HK-2 (cell line): Measurements from ENCODE around the gene GARIN5B.

Experiments used
- DNase-seq: peaks from one replicate; pipeline ENCODE4 v3.0.0-alpha.2; 2018; ENCODE audit not compliant: unreplicated experiment

GARIN5B gene

GRCh38 chr19:55370305-55370988, 7.4 kb upstream of the GARIN5B start, which contains the start of gene IL11:
IL11 (minus strand) TSS chr19:55370463; CDS start chr19:55370310, 153 bp downstream.
- DNase-seq = peak; percentile 84

DNA sequence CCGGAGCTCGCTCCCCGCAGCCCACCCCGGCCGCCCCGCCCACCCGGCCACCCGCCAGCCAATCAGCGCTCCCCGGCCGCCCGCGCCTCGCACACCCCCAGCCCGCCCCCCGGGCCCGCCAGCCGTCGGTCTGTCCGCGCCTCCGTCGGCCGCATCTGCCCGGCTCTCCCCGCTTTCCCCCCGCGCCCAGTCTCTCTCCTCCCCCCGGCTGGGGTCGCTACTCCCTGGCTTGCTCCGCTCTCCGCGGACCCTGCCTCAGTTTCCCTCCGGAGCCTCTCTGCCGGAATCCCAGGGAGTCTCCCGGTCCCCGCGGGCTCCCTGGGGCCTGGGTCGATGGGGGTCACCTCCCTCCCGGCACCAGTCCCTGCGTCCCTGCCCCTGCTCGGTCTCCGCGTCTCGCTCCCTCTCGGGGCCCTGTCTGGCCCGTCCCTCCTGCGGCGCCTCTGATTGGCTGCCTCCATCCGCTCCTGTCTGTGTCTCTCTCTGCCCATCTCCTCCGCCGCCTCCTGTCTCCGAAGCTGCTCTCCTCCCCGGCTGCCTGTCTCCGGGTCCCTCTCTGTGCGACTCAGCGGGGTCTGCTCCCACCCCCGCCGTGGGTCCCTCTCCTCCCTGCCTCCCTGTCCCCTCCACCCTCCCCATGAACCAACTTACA, 6.7 kb upstream of the GARIN5B start:
- DNase-seq = peak; percentile 83

GRCh38 chr19:55368701-55369563, 5.9 kb upstream of the GARIN5B start:
- peak; percentile 59 for DNase-seq

DNA sequence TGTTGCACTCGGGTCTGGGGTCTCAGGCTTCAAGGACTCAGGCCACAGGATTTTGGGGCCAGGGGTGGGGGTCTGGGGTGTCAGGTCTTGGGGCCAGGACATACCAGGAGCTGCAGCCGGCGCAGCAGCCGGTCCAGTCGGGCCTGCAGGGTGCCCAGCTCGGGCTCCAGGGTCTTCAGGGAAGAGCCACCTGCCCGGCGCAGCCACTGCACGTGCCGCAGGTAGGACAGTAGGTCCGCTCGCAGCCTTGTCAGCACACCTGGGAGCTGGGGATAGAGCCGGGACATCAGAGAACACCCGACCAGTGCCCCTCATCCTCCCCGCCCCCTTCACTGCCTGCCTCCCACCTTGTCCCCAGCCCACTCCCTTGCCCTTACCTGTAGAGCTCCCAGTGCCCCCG, 5.0 kb upstream of the GARIN5B start:
- DNase-seq = no peak

DNA sequence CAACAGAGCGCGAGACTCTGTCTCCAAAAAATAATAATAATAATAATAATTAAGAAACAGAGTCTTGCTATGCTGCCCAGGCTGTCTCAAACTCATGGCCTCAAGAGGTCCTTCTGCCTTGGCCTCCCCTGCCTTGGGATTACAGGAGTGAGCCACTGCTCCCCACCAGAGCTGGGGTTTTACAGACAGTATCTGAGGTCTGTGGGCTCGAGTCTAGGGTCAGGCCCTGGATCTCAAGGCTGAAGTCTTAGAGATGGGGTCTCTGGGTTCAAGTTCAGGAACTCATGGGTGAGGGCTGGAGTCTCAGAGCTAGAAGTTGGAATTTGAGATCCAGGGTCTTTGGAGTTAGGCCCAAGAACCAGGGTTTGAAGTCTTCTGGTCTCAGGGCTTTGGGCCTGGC, 3.7 kb upstream of the GARIN5B start:
- DNase-seq = no peak

DNA sequence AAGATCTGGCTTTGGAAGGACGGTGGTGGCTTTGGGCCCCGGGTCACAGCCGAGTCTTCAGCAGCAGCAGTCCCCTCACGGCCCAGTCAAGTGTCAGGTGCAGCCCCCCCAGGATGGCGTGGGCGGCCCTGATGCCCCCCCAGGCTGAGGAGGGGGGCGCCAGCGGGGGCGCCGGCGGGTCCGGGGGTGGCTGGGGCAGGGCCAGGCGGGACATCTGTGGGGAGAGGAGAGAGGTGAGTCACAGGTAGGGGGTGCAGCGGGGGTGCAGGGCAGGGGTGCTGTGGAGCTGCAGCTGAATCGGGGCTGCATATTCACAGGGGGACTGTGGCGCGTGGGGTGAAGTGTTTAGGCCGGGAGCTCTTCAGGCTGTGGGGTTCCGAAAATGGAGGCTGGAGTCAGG, 2.9 kb upstream of the GARIN5B start:
- DNase-seq = no peak

GRCh38 chr19:55365245-55365644, 2.2 kb upstream of the GARIN5B start:
- DNase-seq = no peak

DNA sequence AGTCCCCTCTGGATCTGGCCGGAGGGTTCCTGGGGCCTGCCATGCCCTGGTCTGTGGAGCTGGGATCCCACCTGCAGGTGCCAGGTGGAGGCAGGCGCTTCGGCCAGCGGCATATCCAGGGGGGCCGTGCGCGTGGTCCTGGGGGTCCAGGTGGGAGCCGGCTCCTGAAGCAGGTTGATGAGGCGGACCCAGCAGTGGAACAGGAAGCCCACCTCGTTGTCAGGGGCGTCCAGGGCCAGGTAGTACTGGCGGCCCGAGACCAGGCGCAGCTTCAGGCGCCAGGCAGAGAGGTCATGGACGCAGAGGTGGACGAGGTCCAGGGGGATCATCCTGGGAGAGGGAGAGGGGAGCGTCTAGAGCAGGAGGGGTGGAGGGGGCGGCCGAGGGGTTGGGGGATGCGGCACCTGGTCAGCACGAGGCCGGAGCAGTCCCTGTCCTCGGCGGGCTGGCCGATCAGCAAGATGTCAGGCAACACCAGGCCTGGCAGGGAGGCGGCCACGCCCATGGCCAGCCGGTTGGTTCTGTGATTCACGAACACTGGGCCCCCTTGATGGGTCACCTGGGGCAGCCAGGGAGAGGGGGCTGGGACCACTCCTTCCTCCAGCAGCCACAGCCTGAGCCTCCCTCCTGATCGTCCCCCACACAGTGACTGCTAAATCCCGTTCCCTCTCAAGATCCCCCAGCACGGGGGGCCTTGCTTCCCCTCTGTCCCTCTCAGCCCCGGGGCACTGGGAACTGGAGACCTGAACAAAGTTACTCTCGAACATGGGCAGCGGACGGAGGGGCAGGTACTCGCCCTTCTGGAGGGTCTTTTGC, 678 bp downstream of the GARIN5B start:
- no peak for DNase-seq

GRCh38 chr19:55360902-55361301, 2.2 kb downstream of the GARIN5B start:
- DNase-seq = no peak

DNA sequence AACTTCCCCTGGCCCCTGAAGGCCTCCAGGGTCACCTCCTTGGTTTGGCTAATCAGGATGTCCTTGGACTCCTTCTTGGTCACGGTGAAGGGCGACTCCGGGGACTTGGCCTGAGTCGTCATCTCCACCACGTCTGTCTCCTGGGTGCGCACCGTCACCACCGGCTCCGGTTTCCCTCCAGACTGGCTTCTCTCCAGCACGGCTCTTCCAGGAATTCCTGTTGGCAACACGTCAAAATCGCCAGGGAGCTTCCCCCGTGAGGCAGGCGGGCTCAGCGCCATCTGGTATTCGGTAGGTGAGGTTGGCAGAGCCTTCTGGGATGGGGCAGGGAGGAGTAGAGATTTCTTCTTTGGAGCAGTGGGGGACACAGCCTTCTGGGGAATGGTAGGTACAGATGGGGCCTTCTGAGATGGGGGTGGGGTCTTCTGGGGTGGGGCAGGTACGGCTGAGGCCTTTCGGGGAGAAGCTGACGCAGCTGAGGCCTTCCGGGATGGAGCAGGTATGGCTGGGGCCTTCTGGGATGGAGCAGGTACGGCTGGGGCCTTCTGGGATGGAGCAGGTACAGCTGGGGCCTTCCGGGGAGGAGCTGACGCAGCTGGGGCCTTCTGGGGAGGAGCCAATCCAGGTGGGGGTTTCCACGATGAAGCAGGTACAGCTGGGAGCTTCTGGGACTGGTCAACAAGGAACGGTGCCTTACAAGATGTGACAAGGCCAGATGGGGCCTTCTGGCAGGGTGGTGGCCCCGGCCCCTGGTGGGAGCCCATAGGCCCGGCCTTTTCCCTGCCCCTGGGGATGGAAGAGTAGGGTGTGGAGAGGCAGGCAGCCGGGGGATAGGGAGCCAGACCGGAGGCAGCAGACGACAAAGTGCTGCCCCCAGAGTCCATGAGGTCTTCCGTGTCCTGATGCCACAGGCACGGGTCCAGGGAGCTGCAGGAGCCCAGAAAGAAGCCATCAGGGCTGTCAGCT, 3.8 kb downstream of the GARIN5B start:
- no peak for DNase-seq

DNA sequence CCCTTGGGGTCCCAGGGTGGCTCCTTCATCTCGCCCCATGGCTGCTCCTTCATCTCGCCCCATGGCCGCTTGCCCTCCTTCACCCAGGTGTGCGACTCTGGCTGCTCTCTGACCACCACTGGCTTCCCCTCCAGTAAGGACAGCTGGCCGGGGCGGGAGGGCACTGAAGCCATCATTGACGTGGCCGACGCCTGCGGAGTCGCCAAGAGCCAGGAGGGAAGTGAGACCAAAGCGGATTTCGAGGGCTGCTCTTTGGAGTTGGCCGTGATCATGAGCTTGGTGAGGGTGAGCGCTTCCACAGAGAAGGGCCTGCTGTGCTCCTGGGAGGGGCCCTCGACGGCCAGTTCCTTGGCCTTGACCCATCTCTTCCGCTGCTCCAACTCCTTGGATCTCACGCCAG, 4.6 kb downstream of the GARIN5B start:
- no peak for DNase-seq

DNA sequence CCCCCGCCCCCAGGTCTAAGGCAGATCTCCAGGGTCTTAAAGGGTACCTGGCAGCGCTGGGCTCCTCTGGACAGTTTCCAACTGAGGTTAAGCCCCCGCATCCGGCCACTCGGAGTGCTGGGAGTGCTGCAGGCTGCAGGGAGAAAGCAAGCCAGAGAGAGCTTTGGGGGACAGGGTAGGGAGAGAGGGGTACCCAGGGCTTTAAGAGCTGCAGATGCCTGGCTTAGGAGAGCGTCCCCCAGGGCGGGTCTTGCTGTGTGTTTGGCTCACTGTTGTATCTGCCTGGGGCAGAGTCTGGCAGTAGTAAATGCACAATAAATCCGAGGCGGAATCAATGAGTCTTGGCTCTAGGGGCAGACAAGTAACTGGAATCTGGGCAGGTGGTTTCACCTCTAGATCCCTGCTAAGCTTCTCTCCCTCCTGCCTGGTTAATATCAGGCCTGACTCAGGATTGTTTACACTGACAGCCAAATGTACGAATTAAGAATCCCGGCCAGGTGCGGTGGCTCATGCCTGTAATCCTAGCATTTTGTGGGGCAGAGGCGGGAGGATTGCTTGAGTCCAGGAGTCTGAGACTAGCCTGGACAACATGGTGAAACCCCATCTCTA, 7.7 kb downstream of the GARIN5B start:
- DNase-seq = no peak

DNA sequence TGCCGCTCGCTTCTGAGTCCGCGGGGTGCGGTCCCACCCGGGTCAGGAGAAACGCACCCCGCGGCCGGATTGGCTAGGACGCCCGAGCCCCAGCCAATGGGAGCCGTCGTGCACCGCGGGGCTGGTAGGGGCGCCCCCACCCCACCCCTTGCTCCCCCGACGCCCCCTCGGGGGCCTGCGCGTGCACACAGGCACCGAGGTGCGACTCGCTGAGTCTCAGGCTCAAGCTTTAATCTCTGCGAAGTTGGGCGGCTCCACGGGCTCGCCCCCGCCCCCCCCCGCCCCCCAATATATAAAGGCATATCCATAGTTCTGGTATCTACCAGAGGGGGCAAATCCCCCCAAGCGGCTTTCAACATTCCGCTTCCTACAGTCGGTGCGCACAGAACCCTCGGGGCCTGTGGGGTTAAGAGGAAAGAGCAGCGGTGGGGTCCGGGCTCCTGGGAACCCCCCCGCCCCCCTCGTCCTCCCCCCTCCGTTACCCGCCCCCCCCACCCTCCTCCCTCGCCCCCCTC, 8.3 kb downstream of the GARIN5B start, which contains the start of gene COX6B2:
Gene COX6B2 (minus strand): TSS at position 22 of the 515 bp plus-strand sequence. CDS start 198 bp downstream, outside the sequence.
- DNase-seq = no peak

GRCh38 chr19:55353803-55354697, 9.0 kb downstream of the GARIN5B start:
- peak; percentile 67 for DNase-seq

DNA sequence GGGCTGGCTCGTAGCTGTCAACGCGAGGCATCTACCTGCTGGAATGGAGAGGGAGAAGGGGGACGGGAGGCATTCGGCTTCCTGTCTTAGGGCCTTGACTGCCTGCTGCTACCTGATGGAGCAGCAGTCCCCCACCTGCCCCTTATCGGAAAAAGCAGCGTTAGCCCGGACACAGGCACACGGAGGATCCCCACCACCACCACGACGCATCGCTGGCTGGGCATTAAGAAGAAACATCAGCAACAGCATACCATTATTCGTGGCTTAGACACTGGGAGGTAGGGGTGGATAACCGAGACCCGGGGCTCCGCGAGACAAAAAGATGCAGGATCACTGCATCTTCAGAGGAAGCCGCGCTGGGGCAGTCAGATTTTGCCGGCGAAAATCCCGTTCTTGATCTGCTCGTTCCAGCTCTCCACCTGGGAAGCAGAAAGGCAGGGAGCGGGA, 9.7 kb downstream of the GARIN5B start:
- no peak for DNase-seq

DNA sequence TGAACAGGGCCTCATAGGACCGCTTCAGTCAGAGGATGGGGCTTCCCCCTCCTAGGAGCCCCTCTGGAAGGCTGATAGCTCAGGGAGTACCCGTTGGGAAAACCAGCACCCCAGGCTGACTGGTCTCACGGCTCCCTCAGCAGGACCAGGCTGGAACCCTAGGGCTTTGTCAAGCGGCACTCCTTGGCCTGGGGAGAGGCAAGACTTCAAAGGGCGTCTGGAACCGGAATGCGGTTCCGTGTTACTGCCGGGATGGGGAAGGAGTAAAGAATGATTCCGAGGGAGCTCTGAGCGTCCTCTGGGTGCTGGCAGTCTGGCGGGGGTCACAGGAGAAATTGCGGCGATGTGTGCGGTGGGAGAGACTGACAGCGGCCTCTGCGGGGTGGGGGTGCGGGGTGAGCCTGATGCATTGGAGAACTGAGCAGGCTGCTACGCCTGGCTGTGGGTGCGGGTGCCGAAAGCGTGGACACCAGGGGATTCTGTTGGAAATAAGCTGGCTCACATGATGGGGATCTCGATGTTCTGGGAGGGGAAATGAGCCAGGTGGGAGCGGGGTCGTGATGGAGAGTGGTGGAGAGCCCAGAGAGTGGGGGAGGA, 10.4 kb downstream of the GARIN5B start:
- no peak for DNase-seq

- no peak for DNase-seq
Observed at GRCh38 chr19:55352040-55352439, 11.0 kb downstream of the GARIN5B start.

DNA sequence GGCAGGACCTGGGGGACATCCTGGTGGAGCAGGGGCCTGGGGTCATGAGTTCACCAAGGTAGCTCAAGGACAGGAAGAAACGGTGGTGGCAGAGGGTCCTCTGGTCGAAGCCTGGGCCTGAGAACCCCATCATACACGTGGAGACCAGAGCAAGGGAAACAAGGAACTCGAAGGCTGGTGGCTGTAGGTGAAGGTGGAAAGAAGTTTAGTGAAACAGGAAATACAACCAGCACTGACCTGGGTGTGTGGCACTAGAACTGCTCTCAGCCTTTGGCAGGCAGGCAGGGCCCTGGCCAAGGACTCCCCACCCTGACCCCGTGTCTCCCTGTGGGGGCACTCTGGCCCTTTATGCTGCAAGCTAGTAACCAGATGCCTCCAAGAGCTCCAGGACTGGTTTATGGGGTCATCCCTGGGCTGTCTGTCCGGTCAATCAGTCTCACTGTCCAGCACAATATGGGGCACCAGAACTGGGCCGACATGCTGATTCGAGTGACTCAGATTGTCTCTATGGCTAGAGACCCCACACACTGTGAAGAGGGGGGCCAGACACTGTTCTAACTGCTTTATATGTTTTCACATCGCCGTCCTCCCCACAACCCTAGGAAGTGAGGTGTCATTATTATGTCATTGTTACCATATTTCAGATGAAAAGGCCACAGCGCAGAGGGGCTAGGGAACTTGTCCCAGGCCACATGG, 12.3 kb downstream of the GARIN5B start:
- DNase-seq = no peak
